Tibial nerve (tissue), 4 donors: Measurements from ENCODE around the gene STAC3. TPM values are rescaled to one million over a fixed set of nuclear protein-coding genes. Genes with fewer than 3 reads are reported as not detected.

ENCODE experiments used
- DNase-seq, 2 donors: peaks; one replicate each; pipeline ENCODE4 v3.0.0-alpha.2; 2019; ENCODE audit warnings: low spot score in 2 of 2
- H3K27ac ChIP-seq, 4 donors: fragments of 200-600 bp; sonication (generic) in 3 of 4; one replicate each; pipeline ENCODE4 v1.5.1; 2017 to 2019; ENCODE audit warnings: mild to moderate bottlenecking in 1 of 4
- H3K27me3 ChIP-seq, 2 donors: fragments of 200-600 bp; sonication (generic) in 1 of 2; one replicate each; pipeline versions ENCODE4 v1.5.1 to v1.6.0; 2017 to 2019
- H3K36me3 ChIP-seq, 3 donors: fragments of 200-600 bp; sonication (generic); one replicate each; pipeline ENCODE4 v1.5.1; 2018 to 2019
- H3K4me1 ChIP-seq, 4 donors: fragments of 200-600 bp; sonication (generic) in 3 of 4; one replicate each; pipeline ENCODE4 v1.5.1; 2017 to 2019
- H3K4me3 ChIP-seq, 4 donors: fragments of 200-600 bp; sonication (generic) in 3 of 4; one replicate each; pipeline ENCODE4 v1.5.1; 2017 to 2019; ENCODE audit warnings: mild to moderate bottlenecking in 1 of 4, moderate library complexity in 1 of 4
- H3K9me3 ChIP-seq, 4 donors: fragments of 200-600 bp; sonication (generic) in 3 of 4; one replicate each; pipeline ENCODE4 v1.5.1; 2017 to 2019
- EP300 ChIP-seq, 2 donors: sonication (generic); formaldehyde crosslinking; IDR thresholded peaks; one replicate each; pipeline ENCODE4 v1.6.1; 2017; ENCODE audit warnings: antibody characterized with exemption in 2 of 2, mild to moderate bottlenecking in 1 of 2
- POLR2A ChIP-seq, 2 donors: fragments of 450-650 bp; IDR thresholded peaks; one replicate each; pipeline ENCODE4 v1.6.1; 2017; ENCODE audit warnings: antibody characterized with exemption in 2 of 2, mild to moderate bottlenecking in 2 of 2, moderate library complexity in 2 of 2
- WGBS, 2 donors: methylation state at CpG; one replicate each; pipeline ENCODE4 v1.1.5; 2018; 5-methylcytosine and 5-hydroxymethylcytosine counted together
- total RNA-seq, 4 donors: library from RNA; depleted of rRNA; stranded (reverse); fragments of >200 nt; gene quantifications; one replicate each; pipeline ENCODE4 v1.1.0, GENCODE V29; 2016
- TF ChIP-seq, protein P1 (sequence below), 5 experiments: fragments of 200-600 bp in 3 of 5; fragments of 450-650 bp in 2 of 5; sonication (generic) in 3 of 5; IDR thresholded peaks; one replicate each; pipeline ENCODE4 v1.5.1; 2016 to 2019; ENCODE audit warnings: antibody characterized with exemption in 5 of 5, mild to moderate bottlenecking in 3 of 5, moderate library complexity in 2 of 5

The STAC3 gene
- total RNA-seq, 4 donors from 2014 or later = 1.7 to 5.0 (median 3.6) TPM; not detected in 1

GRCh38 chr12:57237932-57238853 lies 12.8 kb downstream of the STAC3 start:
- Histone ChIP-seq H3K27me3 (peaks cover 5 to 67% of the 10 kb centered on the region in 2 donors), H3K4me3 (peak overlapping the region; percentile 30 to 55 (median 38)), H3K4me1 (peaks cover 5 to 87% (median 59%) of the 10 kb centered on the region in 4 donors), H3K9me3 (no peaks in the 10 kb centered on the region), H3K36me3 (peaks cover 0 to 17% (median 2%) of the 10 kb centered on the region in 3 donors), H3K27ac (no peak overlapping the region)
- no peak for DNase-seq
- 4 to 10% methylated on average over 58 to 63 of the region's 63 CpGs for WGBS, 2 donors
- TF ChIP-seq POLR2A (IDR thresholded peaks at IDR 0.05) = no peak
- no peak for TF ChIP-seq EP300 (IDR thresholded peaks at IDR 0.05)
- TF ChIP-seq, protein P1, sequence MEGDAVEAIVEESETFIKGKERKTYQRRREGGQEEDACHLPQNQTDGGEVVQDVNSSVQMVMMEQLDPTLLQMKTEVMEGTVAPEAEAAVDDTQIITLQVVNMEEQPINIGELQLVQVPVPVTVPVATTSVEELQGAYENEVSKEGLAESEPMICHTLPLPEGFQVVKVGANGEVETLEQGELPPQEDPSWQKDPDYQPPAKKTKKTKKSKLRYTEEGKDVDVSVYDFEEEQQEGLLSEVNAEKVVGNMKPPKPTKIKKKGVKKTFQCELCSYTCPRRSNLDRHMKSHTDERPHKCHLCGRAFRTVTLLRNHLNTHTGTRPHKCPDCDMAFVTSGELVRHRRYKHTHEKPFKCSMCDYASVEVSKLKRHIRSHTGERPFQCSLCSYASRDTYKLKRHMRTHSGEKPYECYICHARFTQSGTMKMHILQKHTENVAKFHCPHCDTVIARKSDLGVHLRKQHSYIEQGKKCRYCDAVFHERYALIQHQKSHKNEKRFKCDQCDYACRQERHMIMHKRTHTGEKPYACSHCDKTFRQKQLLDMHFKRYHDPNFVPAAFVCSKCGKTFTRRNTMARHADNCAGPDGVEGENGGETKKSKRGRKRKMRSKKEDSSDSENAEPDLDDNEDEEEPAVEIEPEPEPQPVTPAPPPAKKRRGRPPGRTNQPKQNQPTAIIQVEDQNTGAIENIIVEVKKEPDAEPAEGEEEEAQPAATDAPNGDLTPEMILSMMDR (IDR thresholded peaks at IDR 0.05) = no peak

GRCh38 chr12:57237596-57237931 lies 13.4 kb downstream of the STAC3 start:
- H3K27me3 ChIP-seq = peaks cover 2 to 61% of the 10 kb centered on the region in 2 donors
- WGBS, 2 donors = 69 to 75% methylated on average over 5 of the region's 5 CpGs
- TF ChIP-seq, protein P1 (IDR thresholded peaks at IDR 0.05) = no peak
- TF ChIP-seq POLR2A (IDR thresholded peaks at IDR 0.05) (no peak), EP300 (IDR thresholded peaks at IDR 0.05) (no peak)
- no peak for DNase-seq
- H3K27ac ChIP-seq = no peak overlapping the region
- H3K9me3 ChIP-seq = no peaks in the 10 kb centered on the region
- H3K36me3 ChIP-seq = peaks cover 0 to 23% (median 7%) of the 10 kb centered on the region in 3 donors
- peaks cover 0 to 81% (median 53%) of the 10 kb centered on the region in 4 donors for H3K4me1 ChIP-seq
- H3K4me3 ChIP-seq = peak overlapping the region in 1 of 4 donors; percentile 45

GRCh38 chr12:57236925-57237595 lies 13.9 kb downstream of the STAC3 start:
- peak overlapping the region in 1 of 4 donors; percentile 15 for H3K4me3 ChIP-seq
- DNase-seq = no peak
- 40 to 44% methylated on average over 9 of the region's 9 CpGs for WGBS, 2 donors
- H3K4me1 ChIP-seq = peaks cover 0 to 76% (median 48%) of the 10 kb centered on the region in 4 donors
- TF ChIP-seq POLR2A (IDR thresholded peaks at IDR 0.05) = no peak
- TF ChIP-seq, protein P1 (IDR thresholded peaks at IDR 0.05) = no peak
- H3K9me3 ChIP-seq = no peaks in the 10 kb centered on the region
- peaks cover 0 to 28% (median 12%) of the 10 kb centered on the region in 3 donors for H3K36me3 ChIP-seq
- H3K27me3 ChIP-seq = peaks cover 0 to 56% of the 10 kb centered on the region in 2 donors
- H3K27ac ChIP-seq = no peak overlapping the region

- H3K4me1 ChIP-seq = peaks cover 0 to 72% (median 45%) of the 10 kb centered on the region in 4 donors
- H3K4me3 ChIP-seq = peak overlapping the region in 2 of 4 donors; percentile 1 to 15
- H3K36me3 ChIP-seq = peaks cover 0 to 35% (median 14%) of the 10 kb centered on the region in 3 donors
- no peak for DNase-seq
- TF ChIP-seq, protein P1 (IDR thresholded peaks at IDR 0.05) = no peak
- TF ChIP-seq POLR2A (IDR thresholded peaks at IDR 0.05) (no peak), EP300 (IDR thresholded peaks at IDR 0.05) (no peak)
- peaks cover 0 to 49% of the 10 kb centered on the region in 2 donors for H3K27me3 ChIP-seq
- H3K27ac ChIP-seq = peak overlapping the region in 2 of 4 donors; percentile 66 to 76
- 33 to 42% methylated on average over 35 to 37 of the region's 40 CpGs for WGBS, 2 donors
- no peaks in the 10 kb centered on the region for H3K9me3 ChIP-seq
Measured at GRCh38 chr12:57236201-57236924, 14.6 kb downstream of the STAC3 start.
